CD4-positive, alpha-beta T cell treated with Interleukin-17A for 1 hour (primary cell): ENCODE data around the gene CAPN14.

Experiments used
- DNase-seq: peaks from one replicate; pipeline ENCODE4 v3.0.0-alpha.2; 2020

Gene CAPN14

GRCh38 chr2:31217465-31218200, at the start of gene CAPN14:
CAPN14 (minus strand) TSS chr2:31217515; CDS start chr2:31205447, 12,068 bp downstream.
- no peak for DNase-seq

DNA sequence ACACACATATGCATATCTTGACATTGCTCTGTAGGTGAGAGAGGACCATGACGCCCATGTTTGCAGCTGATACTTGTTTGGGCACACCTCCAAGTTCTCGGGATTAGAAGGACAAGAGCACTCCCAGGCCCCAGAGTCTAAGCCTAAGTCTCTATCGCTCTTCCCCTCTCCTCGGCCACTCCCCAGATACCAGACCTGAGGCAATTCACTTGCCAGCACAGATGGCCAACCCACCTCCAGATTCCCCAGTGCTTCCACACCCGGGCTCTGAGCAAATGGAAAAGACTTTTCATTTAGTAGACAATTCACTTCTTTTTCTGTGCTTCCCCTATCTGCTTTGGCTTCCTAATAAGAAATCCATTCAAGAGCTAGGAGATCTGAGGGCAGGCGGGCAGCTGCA, 49.5 kb upstream of the CAPN14 start:
- no peak for DNase-seq

DNA sequence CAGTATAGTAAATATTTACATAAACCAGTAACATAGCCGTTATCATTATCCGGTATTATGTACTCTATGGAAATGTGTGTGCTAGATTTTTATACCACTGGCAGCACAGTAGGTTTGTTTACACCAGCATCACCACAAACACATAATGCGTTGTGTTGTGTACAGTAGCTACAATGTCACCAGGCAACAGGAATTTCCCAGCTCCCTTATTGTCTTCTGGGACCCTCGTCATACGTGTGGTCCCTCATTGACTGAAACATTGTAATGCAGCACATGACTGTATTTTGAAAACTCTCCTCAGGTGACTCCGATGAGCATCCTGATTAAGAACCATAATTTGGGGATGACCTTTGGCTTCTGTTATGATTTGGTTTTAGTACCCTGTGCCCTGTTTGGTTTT, 47.9 kb upstream of the CAPN14 start:
- DNase-seq = no peak

DNA sequence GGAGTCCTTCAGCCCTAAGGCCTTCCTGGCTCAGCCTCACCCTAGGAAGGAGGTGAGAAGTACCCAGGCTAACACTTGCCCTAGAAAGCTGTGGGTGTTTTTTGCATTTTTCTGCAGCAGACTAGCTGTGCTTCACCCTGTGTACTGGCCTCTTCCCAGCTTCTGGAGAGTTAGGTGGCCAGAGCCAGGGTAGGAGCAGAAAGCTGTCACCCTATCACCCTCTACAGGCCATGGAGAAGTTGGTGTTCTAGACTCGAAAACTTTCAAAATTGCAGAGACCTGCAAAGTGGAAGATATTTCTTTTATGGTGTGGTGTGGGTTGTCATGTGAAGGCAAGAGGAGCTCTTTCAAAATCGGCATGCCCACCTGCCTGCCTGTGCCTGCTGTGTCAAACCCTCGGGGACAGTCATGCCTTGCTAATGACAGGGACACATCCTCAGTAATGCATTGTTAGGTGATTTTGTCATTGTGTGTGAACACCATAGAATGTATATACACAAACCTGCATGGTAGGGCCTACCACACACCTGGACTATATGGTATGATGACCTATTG, 46.4 kb upstream of the CAPN14 start:
- no peak for DNase-seq

DNA sequence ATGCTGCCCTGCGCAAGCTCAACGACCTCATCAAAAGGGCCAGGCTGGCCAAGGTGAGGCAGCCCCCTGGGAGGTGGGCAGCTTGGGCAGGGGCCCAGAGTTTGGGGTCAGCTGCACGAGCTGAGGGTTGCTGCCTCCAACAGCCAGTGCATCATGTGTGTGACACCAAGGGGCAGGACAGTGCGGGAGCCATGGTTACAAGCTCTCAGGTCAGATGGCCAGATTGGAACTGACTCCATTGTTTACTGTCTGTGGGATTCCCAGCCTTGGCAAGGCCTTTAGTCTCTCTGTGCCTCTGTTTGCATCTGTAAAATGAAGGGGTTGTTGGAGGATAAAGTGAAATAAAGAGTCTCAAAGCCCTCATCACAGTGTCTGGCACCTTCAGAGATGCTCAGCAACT, 43.6 kb upstream of the CAPN14 start:
- no peak for DNase-seq

- DNase-seq = no peak
These were observed 41.8 kb upstream of the CAPN14 start for GRCh38 chr2:31259075-31259474.

DNA sequence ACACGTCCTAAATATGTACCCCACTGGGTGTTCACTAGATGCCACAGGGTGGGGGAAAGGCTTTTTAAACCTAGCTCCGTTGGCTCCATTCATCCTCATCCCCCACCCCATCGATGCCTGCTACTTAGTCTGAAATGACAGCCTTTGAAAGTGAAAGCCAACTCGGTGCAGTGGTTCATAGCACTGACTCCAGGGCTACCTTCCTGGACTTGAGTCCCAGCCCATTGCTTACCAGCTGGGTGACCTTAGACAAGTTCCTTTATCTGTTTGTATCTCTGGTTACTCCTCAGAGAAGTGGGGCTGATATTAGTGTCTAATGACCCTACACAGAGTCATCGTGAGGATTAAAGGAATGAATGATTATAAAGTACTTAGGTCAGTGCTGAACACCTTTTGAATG, 41.0 kb upstream of the CAPN14 start:
- DNase-seq = no peak

DNA sequence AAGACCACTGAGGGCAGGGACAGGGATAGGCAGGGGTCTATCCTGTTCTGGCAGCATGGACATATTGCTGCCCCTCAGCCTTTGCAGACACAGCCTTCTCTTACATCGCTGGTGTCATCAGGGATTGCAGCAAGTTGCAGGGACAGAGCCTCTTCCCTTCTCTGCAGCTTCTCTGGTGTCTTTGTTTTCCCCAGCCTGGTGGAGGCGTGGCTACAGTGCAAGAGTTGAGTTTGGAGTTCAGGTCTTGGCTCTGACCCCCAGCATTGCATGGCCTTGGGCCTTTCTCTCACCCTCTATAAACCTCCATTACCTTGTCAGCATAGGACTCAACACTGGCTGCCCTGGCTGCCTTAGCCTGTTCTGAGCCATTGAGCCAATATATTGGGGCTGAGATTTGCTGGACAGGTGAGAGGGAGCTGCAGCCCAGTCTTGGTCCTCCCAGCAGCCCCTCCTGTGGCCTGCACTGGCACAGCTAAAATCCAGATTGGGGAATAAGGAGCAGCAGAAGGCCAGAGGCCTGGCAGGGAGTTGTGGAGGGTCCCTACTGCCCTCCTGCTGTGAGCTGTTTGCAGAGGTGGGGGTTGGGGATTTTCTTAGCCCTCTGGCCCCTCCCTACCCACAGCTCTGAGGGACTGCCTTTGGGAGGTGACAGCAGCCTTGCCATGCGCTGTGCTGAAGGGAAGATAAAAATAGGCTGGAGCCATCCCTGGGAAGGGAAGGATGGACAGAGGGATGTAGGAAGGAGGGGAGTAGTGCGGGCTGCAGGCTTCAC, 39.5 kb upstream of the CAPN14 start:
- DNase-seq = no peak

- DNase-seq = no peak
These were observed 38.7 kb upstream of the CAPN14 start for GRCh38 chr2:31255911-31256571.

DNA sequence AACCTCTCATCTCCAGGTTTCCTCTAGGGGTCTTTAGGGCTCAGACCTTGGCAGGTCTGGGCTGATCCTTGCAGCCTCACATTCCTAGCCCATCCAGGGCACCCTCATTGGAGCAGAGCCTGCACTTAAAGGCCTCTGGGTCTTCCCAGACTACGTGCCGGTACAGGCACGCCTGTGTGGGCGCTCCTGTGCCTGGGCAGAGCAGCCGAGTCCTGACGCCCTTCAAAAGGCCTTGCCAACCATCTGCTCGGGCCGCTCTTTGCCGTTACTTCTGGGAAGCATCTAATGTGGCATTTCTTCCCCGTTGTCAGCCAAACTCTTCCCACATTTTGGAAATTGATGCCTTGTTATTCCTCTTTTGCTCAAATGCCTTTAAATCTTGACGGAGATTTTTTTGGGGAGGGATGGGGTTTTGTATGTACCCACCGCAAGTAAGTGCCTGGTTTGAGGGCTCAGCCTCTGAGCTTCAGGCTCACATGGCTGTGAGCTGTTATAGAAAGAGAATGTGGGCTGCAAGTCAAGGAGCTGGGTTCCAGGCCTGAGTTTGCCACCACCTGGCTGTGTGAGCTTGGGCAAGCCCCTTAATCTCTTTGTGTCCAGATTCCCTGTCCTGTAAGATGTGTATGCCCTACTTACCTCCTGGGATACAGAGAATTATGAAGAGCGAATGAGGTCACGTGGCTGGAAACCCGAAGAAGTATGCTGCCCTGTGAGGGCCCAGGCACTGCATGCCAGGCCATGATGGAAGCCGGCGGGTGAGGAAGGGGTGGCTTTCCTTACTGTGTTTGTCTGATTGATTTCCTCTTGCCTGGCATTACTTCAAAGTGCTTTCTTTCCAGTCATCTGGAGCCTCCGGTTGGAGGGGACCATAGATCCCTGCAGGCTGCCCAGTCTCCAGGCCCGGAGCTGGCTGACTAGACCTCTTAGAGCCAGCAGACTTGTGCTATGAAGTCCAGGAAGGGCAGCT, 37.2 kb upstream of the CAPN14 start:
- DNase-seq = no peak

DNA sequence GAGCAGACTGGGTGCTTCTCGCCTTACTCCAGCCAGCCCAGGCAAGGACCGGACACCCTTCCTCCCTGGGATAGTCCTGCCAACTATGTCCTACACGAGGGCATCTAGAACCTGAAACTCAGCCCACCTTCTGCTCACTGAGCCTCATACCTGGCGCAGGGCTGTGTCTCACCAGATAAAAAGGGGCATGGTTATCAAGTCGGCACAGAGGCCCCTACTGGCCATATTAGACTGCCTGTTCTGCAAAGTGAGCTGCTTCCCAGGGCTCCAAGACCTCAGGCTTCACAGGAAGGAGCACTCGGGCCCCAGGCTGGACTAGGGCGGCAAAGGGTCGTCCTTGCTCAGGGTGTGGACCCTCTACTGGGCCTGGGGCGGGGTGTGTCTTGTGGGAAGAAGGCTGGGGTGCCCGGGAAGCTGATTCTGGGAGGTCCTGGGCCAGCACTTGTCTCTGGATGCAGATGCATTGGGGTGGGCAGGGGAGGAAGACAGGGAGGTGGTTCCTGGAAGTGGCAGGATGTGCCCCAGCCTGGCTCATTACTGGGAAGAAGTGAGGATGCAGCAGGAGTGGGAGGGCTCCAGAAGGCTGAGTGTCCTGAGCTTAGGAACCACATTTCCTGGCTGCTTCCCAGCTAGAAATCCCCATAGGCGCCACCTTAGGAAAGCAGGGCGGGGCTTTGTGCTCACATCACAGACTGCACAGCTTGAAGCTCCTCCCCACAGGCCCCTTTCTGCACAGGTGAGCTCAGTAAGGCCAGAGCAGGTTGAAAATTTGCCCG, 36.2 kb upstream of the CAPN14 start:
- DNase-seq = no peak

DNA sequence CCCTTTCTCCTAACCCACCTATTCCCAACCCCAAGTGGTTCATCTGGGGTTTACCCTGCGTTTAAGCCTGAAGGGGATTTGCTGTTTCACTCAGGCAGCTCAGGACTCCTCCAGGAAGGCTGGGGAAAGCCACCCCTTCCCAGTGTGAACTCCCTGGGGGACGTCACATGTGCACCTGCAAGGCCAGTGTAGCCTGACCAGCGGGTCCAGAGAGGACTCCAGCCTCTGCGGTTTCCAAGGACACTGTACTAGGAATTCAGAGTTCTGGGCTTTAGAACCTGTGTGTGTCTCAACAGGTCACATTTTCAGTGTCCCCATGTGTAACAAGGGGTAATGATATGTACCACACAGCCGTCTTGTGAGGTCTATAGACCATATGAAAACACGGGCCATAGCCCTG, 34.5 kb upstream of the CAPN14 start:
- DNase-seq = no peak

DNA sequence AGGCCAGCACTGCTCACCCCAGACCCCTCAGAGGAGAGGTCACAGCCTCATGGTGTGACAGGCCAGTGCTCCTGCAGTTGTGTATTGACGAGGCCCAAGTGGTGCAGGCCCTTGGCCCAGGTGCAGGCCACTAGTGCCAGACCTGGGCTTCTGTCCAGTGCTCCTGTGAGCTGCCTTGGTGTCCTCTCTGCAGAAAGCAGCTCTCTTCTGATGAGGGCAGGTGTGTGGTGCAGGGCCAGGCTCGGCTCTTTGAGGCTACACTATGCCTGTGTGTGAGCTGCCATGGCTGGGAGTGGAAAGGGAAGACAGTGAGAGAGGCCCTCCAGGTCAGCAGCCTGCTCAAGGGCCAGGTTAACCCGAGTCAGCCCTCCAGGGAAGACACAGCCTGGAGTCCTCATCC, 33.7 kb upstream of the CAPN14 start:
- no peak for DNase-seq

GRCh38 chr2:31249009-31249690, 31.8 kb upstream of the CAPN14 start:
- no peak for DNase-seq

GRCh38 chr2:31248139-31248538, 30.8 kb upstream of the CAPN14 start:
- DNase-seq = no peak

DNA sequence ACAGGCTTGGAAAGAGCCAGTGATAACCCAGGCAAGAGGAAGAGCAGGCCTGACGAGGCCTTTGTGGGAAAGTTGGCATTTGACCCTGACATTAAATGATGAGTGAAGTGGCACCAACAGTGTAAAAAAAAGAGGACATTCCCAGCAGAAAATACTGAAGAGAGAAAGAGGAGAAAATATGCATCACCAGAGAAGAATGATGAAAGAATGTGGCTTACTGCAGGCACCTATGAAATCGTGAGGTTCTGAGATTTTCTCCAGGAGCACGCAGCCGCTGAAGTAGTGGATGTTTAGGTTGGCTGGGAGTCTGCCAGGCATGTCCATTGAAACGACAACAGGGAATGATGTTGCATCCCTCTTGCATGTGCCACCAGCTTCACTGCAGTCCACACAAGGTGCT, 30.4 kb upstream of the CAPN14 start:
- no peak for DNase-seq

DNA sequence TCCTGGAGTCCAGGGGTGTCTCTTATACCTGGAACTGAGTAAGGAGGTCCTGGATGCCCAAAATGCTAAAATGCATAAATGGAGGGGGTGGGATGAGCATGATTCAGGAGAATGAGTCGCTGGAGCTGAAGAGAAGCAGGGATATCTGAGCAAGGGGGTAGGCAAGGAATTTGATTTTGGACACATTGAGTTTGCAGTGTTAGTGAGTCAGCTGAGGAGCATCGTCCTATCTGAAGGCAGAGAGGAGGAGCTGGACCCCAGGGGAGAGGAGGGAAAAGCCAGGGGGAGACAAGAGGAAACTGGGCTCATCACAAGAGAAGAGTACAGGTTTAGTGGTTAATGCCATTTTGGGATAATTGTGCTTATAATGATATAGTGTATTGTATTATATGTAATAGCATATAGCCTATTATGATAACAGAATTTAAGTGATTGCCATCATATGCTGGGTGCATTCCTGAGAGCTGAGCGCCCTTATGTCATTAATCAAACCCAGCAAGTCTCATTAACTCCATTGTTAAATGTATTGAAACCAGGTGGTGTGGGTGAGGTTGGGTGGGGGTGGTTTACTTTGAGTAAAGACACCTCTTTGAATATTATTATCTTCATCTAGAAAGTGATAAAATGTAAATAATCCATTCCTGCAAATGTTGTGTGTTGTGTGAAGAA, 29.0 kb upstream of the CAPN14 start:
- no peak for DNase-seq

DNA sequence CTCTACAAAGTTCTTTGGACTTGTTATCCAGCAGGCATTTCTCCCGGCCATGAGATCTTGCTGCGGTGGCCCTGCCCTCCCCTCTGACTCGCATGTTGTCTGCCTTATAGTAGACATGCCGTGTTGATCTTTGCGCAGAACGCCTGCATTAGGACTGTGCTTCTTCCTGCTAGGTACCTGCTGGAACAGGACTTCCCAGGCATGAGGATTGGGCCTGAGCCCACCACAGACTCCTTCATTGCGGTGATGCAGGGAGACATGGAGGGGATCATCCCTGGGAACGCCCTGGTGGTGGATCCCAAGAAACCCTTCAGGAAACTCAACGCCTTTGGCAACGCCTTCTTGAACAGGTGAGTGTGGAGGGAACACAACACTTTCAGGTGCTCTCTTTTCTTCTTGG, 26.8 kb upstream of the CAPN14 start:
- DNase-seq = no peak

GRCh38 chr2:31243053-31243452, 25.7 kb upstream of the CAPN14 start:
- DNase-seq = no peak

DNA sequence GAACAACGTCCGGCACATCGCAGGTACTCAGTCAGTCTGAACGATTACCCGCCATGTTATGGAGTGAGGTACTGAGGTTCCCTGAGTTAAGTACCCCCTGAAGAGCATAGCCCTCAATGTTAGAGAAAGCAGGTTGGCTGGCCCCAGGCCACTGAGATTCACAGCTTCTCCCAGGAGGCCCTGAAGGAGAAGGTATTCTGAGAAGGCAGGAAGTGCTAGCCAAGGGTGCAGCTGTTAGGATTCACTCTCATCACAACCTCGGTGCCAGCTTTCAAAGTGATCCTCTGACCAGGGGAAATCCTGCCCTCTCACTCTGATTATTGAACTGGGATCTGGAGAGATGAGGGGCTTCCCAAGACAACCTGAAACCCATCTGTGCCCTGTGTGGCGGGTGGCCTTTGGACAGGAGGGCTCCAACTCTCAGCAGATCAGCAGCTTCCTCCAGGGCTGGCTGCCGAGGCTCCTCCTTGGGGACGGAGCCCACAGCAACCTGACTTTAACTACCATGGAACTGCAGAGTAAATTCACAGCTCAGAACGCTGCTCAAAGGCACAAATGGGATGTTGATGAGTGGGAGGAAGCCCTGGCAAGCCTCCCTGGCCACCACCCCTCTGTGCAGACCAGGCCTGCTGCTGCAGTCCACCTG, 24.4 kb upstream of the CAPN14 start:
- DNase-seq = no peak
